Left renal cortex interstitium (tissue), 4 donors: ENCODE measurements around the gene PIEZO1. TPM values are rescaled to one million over a fixed set of nuclear protein-coding genes. Genes with fewer than 3 reads are reported as not detected.

Experiments used
- DNase-seq, 4 donors: peaks; one replicate each; pipeline ENCODE4 v3.0.0-alpha.2; 2013; ENCODE audit warnings: low read depth in 4 of 4, low spot score in 2 of 4, missing footprints in 1 of 4
- polyA plus RNA-seq, 4 donors: library from polyadenylated mRNA; unstranded; fragments of 120-200 nt; gene quantifications; one replicate each; pipeline ENCODE4 v1.2.1, GENCODE V29; 2013; ENCODE audit not compliant: insufficient read length in 4 of 4

The PIEZO1 gene
- polyA plus RNA-seq, 4 donors = 23.9 to 55.2 (median 44.8) TPM

- no peak for DNase-seq
Measured at GRCh38 chr16:88739139-88739976, 45.7 kb downstream of the PIEZO1 start.

DNA sequence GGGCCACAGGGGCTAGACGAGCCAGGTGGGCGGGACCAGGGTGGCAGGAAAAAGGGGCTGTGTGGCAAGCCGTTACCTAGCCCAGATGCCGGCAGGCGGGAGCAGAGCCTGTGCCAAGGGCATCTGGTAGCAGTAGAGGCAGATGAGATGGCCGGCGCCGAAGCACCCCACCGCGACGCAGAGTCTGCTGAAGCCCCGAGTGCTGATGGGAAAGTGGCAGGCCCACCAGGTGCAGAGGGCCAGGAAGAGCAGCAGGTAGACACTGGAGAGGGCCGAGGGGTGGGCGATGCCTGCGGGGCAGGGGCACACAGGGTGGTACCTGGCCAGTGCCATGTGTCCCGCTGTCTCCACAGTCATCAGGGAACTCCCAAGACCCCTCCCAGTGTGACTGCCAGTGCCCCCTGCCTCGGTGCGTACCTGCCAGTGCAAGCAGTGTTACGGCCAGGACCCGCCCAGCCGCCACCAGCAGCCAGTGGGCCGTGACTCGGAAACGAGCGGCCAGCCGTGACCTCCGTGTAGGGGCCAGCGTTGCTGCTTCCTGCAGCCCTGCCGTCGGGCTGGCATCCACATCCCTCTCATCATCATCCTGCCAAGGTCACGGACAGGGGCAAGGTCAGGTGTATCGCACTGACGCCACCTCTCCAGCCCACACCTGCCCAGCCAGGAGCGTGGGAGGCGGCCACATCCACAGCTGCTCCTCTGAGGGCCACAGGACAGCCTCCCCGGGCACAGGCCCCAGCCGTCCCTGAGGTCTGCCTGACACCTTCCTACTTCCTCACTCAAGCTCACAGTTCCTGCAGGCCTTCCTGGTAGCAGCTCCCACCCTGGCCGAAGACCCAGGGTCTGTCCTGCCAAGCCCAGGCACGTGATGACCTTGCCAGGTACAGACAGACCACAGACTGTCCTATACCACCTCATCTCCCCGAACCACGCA, 46.6 kb downstream of the PIEZO1 start:
- DNase-seq = peak in 2 of 4 donors; percentile 23 to 36

- DNase-seq = peak in 2 of 4 donors; percentile 24 to 37
Measured at GRCh38 chr16:88737298-88738150, 47.5 kb downstream of the PIEZO1 start.

- DNase-seq = no peak
Measured at GRCh38 chr16:88736496-88736895, 48.5 kb downstream of the PIEZO1 start.

DNA sequence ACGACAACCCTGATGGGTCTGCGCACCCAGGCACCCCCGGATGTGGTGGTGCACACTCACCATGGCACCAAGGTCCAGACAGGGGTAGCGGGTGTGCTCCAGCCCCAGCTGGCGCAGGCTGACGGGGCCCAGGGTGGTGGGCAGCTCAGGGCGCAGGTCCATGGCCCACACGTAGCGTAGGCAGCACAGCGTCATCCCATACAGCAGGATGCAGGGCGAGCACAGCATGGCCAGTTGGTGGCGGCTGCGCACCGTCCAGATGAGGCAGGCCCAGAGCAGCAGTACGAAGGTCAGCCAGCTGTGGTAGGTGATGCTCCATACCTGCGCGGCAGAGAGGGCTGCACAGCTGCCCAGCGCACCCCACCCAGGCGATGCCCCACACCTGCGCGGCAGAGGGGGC, 48.9 kb downstream of the PIEZO1 start:
- no peak for DNase-seq

GRCh38 chr16:88735616-88736015, 49.4 kb downstream of the PIEZO1 start:
- DNase-seq = no peak

DNA sequence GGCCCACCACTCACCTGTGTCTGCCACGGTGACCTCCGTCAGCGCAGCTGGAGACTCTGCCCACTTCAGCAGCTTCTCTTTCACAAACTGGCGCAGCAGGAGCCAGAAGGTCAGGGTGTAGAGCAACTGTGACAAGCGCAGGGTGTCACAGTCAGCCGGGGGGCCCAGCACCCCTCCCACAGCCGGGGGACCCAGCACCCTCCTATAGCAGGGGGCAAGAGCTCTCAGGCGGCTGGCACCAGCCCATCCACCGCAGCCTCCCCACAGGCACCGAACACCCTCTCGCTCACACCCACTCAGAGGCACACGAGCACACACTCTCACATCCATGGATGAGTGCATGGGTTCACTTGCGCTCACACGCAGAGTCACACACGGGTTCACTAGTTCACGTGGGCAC, 49.9 kb downstream of the PIEZO1 start:
- no peak for DNase-seq

DNA sequence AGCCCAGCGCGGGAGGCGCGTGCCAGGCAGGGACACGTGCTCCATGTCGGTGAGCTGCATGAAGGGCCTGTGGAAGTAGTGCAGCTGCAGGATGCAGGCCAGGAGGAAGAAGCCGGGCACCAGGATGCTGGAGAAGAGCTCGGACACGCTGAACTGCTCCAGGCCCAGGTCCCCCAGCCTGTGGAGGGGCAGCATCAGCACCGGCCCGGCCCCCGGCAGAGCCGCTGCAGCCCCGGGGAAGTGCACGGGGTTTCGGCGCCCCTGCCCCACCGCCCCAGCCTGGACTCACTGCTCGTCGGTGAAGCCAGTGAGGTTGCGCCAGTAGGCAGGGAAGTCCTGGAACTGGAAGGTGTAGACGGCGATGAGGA, 50.7 kb downstream of the PIEZO1 start:
- DNase-seq = no peak

DNA sequence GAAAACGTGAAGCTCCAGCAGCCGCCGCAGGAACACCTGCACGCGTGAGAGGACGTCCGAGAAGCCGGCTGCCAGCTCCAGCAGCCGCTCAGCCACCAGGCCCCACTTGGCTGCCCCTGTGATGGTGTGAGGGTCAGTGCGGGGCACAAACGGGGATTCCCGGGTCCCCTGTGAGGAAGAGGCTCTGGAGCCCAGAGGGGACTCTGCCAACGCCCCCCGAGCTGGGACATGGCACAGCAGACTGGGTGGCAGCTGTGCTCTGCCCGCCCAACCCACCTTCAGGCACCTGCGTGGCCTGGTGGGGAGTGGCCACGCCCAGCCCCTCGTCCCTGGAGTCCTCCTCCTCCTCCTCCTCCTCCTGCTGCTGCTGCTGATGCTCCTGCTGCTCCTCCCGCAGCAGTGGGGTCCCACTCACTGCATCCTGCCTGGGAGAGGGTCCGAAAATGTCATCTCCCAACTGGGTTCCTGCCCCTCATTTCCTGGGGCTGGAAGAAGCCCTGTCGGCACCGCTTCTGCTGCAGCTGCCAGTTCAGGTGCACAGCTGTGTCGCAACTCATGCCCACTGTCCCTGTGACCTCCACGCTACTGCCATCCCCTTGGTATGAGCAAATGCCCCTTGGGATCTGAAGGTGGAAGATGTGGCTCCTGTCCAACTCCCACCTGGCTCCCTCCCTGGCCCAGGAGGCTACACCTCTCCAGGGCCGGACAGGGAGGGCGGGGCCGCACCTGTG, 51.2 kb downstream of the PIEZO1 start:
- DNase-seq = no peak

- DNase-seq = no peak
Measured at GRCh38 chr16:88732961-88733294, 52.1 kb downstream of the PIEZO1 start.

GRCh38 chr16:88732172-88732960, 52.7 kb downstream of the PIEZO1 start:
- DNase-seq = no peak

GRCh38 chr16:88731699-88732098, 53.3 kb downstream of the PIEZO1 start:
- no peak for DNase-seq

DNA sequence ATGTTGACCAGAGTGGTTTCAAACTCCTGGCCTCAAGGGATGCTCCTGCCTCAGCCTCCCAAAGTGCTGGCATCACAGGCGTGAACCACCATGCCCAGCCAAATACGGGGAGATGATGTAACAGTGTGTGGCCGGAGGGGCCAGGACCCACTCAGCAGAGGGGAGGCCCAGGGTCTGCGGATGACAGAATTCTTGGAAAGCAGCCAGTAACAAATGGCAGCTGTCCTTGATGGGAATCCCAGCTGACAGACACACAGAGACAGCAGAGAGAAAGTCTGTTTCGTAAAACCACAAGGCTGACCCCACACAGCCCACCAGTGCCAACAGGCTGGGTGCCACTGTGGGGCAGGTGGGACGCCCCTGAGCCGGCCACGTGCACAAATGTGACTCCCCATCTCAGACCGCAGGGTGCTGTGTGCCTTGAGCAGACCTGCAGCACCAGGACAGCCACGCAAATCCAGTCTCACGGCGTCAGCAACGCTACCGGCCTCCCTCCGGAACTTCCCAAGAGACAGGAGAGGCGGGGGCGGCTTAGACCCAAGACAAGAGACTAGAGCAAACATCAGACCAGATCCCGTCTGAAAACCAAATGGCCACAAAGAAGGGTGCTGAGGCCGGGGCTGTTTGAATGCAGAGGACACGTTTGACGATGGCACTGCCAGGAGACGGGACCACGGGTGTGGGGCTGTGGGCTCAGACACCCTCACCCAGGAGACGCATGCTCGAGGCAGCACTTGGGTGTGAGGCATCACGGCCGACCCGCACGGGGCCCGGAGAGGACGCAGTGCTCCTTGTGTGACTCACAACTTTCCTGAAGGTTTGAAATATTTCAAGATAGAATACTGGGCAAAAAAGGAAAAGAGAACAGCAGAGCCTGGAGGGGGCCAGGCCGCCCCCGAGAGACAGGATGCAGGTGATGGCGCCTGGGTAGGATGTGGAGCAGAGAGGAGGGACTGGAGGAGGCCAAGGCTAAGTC, 54.1 kb downstream of the PIEZO1 start:
- no peak for DNase-seq

DNA sequence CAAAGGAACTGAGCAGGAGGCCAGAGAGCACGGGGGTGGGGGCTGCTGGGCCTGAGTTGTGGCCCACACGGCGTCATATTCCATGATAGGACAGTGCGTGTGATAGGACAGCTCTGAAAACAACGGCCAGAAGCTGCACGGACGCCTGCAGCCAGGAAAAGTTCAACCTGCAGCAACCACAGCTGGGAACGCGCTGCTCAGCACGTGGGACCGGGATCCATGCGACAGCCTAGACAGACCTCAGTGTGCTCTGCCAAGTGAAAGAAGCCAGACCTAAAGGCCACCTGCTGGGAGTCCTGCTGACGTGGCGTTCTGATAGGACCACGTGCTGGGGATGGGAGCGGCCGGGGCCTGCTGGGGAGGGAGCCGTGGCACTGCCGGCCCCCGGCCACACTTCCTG, 57.1 kb downstream of the PIEZO1 start:
- no peak for DNase-seq

DNA sequence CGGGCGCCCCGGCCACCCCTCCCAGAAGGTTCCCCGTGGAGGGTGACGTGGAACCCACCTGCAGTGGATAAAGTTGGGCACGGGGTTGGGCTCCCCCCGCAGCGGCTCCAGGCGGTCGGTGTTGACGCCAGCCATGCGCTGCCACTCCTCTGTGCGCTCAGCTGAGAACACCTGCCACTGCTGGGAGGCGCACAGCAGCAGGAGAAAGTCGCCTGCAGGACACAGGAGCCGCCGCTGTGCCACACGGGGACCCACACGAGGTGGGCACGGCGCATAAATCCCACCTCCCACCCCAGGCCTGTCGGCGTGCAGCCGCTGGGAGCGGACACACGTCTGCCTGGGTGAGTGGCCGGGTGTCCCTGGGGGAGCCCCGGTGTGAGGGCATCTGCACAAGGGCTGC, 58.0 kb downstream of the PIEZO1 start:
- DNase-seq = no peak

- no peak for DNase-seq
Measured at GRCh38 chr16:88726408-88726749, 58.6 kb downstream of the PIEZO1 start.

GRCh38 chr16:88725609-88726407, 59.2 kb downstream of the PIEZO1 start:
- DNase-seq = no peak
